Measurements from ENCODE around the gene LOX.

Gene LOX

GRCh38 chr5:122050959-122051358, 27.1 kb downstream of the LOX start:
- no peak for DNase-seq

- DNase-seq: no peak
These were observed 37.3 kb downstream of the LOX start for GRCh38 chr5:122040636-122041302.

GRCh38 chr5:122036326-122036725, 41.7 kb downstream of the LOX start:
- no peak for DNase-seq

- DNase-seq: no peak
These were observed 42.1 kb downstream of the LOX start for GRCh38 chr5:122035913-122036312.

GRCh38 chr5:122031836-122032235, 46.2 kb downstream of the LOX start:
- peak in 1 of 2 experiments; percentile 1 for DNase-seq

- DNase-seq: no peak
These were observed 47.8 kb downstream of the LOX start for GRCh38 chr5:122030251-122030650.

GRCh38 chr5:122029818-122030217, 48.2 kb downstream of the LOX start:
- no peak for DNase-seq

GRCh38 chr5:122022966-122023365, 55.1 kb downstream of the LOX start:
- DNase-seq: no peak

GRCh38 chr5:122019919-122020590, 58.0 kb downstream of the LOX start:
- no peak for DNase-seq

GRCh38 chr5:122015471-122015870, 62.6 kb downstream of the LOX start:
- DNase-seq: no peak

GRCh38 chr5:122014236-122014935, 63.7 kb downstream of the LOX start:
- DNase-seq: no peak

All from NCI-H2081 (cell line).